KOPT-K1 (cell line): ENCODE results near the gene ANGPT4.

Source experiments
- H3K27ac ChIP-seq: fragments of 200-600 bp; sonication (generic); 2 replicates; pipeline ENCODE4 v1.5.1; 2016; ENCODE audit warnings: antibody characterized with exemption, mild to moderate bottlenecking, low read depth, low read length; ENCODE audit not compliant: poor library complexity, severe bottlenecking
- H3K36me3 ChIP-seq: fragments of 200-600 bp; sonication (generic); 2 replicates; pipeline ENCODE4 v1.5.1; 2017; ENCODE audit warnings: antibody characterized with exemption, mild to moderate bottlenecking, low read length, moderate library complexity; ENCODE audit not compliant: insufficient read depth
- H3K9me3 ChIP-seq: fragments of 200-600 bp; sonication (generic); 2 replicates; pipeline ENCODE4 v1.5.1; 2017; ENCODE audit warnings: antibody characterized with exemption, low read length, mild to moderate bottlenecking; ENCODE audit not compliant: insufficient read depth, poor library complexity, severe bottlenecking

The ANGPT4 gene

DNA sequence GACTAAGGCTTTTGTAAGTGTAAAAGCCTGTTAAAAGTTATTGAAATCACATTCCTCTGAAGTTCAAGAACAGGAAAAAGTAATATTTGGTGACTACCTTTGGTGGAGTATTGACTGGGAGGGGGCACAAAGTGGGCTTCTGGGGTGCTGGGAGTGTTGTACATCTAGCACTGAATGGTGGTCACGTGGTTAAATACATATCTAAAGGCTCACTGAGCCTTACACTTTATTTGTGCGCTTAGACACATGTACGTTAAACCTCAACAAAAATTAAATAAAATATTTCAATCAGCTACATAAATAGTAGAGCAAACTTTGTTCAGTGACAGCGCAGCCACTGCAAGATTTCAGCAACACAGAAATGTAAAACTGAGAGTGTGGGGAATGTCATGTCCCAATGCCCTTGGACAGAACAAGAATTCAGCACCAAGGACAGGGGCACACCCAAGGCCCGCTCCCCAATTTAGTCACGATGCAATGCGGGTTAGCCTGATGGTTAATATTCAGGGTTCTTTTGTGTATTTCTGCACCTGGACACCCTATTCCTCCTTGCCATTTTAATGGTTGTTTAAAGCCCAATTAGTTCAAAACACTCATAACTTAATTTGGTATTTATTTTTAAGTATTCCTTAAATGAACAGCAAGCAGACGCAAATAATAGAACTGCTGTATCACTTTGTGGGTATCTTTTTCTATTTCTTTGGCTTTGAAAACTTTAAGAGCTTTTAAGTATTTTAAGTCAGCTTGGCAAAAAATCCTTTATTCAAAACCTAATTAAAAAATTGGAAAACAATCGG, 37.4 kb downstream of the ANGPT4 start:
- Histone ChIP-seq H3K27ac (no peak overlapping the region), H3K36me3 (no peaks in the 10 kb centered on the region), H3K9me3 (no peaks in the 10 kb centered on the region)

GRCh38 chr20:877814-878213, 38.3 kb downstream of the ANGPT4 start:
- H3K27ac ChIP-seq, result no peak overlapping the region
- H3K9me3 ChIP-seq, result no peaks in the 10 kb centered on the region
- H3K36me3 ChIP-seq, result no peaks in the 10 kb centered on the region

DNA sequence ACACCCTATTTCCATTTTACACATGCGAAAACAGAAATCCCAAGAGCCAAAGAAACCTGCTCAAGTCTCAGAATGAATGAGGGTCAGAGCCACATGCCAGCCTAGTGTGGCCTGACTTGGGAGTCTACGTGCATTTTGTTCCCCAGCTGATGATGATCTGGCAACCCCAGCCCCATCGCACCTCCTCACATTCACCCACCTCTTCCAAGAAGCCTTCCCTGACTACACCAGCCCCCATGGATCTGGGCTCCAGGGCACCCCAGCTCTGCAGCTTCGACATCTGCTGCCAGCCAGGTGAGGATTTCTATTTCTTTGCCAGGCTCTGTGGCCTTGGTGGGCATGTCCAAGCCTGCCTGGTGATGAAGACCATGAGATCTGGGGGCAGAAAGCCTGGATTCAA, 41.0 kb downstream of the ANGPT4 start:
- H3K36me3 ChIP-seq, result no peaks in the 10 kb centered on the region
- H3K27ac ChIP-seq, result no peak overlapping the region
- no peaks in the 10 kb centered on the region for H3K9me3 ChIP-seq

DNA sequence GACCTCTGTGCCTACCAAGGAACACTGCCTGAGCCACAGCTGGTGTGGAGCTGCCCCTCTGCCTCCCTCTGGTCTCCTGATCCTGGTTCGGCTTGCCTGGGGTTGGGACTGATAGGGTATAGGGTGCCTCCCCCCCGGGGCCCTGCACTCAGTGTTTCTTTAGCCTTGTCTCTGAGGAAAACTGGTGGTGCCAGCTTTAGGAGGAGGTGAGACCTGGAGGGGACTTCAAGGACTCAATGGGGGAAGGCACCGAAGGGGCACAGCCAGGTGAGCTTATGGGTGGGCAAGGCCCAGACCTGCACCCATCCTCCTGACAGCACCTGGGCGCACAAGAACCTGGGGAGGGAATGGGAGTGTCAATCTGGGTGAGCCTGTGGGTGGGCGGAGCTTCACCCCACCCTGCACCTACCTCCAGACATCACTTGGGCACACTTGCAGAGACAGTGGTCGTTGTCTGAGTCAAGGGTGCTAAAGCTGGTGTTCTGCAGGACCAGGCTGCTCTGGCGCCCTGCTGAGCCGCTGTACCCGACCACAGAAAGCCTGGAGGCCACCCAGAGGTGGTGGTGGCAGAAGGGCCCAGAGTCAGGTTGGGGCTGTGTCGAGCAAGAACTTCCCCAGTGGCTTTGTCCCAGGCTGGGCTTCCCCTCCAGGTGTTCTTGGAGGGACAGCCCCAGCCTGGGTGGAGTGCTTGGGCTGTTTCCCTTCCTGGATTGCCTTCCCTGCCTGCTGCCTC, 42.1 kb downstream of the ANGPT4 start:
- H3K36me3 ChIP-seq, result no peaks in the 10 kb centered on the region
- H3K27ac ChIP-seq, result no peak overlapping the region
- H3K9me3 ChIP-seq, result no peaks in the 10 kb centered on the region

GRCh38 chr20:872855-873520, 43.1 kb downstream of the ANGPT4 start:
- no peak overlapping the region for H3K27ac ChIP-seq
- H3K9me3 ChIP-seq, result no peaks in the 10 kb centered on the region
- no peaks in the 10 kb centered on the region for H3K36me3 ChIP-seq

DNA sequence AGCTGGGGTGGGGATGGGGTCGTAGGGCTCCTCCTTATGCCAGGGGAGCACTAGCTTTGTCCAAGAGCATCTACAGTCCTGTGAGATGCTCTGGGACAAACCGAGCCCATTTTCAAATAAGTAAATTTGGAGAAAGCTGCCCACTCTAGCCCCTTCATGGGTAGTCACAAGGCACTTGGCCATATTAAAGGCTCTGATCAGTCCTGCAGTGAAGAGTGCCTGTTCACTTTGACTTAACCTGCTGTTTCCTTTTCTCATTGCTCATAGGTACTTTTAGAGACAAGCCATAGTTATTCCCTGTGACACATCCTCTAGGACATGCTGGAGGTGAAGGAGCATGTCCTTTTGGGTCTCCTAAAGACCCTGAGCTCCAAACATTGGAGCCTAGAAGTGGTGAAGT, 44.2 kb downstream of the ANGPT4 start:
- Histone ChIP-seq H3K27ac (no peak overlapping the region), H3K9me3 (no peaks in the 10 kb centered on the region), H3K36me3 (no peaks in the 10 kb centered on the region)

- no peak overlapping the region for H3K27ac ChIP-seq
- no peaks in the 10 kb centered on the region for H3K9me3 ChIP-seq
- no peaks in the 10 kb centered on the region for H3K36me3 ChIP-seq
These were observed 44.7 kb downstream of the ANGPT4 start for GRCh38 chr20:871436-871835.

GRCh38 chr20:870758-871157, 45.4 kb downstream of the ANGPT4 start:
- Histone ChIP-seq H3K36me3 (no peaks in the 10 kb centered on the region), H3K27ac (no peak overlapping the region), H3K9me3 (no peaks in the 10 kb centered on the region)

- Histone ChIP-seq H3K36me3 (no peaks in the 10 kb centered on the region), H3K9me3 (no peaks in the 10 kb centered on the region), H3K27ac (no peak overlapping the region)
These were observed 46.5 kb downstream of the ANGPT4 start for GRCh38 chr20:869606-870005.

DNA sequence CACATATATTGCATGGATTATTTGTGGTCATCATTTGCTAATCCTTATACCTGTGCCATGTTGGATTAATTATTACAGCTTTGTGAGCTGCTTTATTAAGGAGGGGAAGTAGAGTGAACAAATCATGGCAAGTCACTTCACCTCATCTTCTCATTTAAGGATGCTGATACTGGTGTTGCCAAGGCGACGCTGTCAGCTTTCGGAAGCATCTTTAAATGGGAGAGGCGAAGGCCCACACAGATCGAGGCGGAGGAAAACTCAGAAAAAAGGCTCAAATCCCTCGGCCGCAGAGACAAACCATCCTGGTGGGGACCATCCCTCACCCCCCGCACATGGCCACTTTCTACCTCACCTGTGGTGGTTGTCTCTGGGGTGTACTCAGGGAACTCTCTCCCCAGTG, 47.9 kb downstream of the ANGPT4 start:
- H3K36me3 ChIP-seq, result no peaks in the 10 kb centered on the region
- H3K9me3 ChIP-seq, result no peaks in the 10 kb centered on the region
- no peak overlapping the region for H3K27ac ChIP-seq

DNA sequence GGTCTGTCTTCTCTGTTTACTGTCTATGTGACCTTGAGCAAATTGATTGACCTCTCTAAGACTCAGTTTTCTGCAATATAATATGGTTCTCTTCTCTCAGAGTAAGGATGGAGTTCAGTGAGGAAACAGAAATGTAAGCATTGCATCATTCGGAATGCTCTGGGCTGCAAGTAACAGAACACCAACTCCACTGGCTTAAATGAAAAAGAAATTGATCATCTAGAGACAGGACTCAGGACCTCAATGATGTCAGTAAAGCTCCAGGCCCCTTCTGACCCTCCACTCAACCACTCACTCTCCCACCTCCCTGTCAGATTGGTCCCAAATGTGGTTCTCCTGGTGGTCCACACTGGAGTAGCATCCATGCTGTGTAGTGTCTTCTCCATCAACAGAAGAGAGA, 50.7 kb downstream of the ANGPT4 start:
- no peaks in the 10 kb centered on the region for H3K36me3 ChIP-seq
- H3K27ac ChIP-seq, result no peak overlapping the region
- H3K9me3 ChIP-seq, result no peaks in the 10 kb centered on the region

DNA sequence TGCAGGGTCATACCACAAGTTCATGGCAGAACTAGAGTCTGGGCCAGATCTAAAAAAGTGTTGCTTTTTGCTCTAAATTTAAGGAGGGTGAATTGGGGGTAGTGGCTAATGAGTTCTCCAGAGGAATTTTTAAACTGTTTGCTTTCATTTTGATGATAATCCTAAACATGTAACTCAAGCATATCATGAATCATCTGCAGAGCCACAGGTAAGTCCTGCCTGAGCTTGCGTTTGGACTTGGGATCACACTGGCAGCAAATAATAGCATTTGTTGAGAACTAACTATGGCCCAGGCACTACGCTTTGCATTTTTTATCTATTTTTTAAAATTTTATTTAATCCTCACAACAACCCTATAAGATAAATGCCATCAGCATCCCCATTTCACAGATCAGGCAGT, 55.2 kb downstream of the ANGPT4 start:
- no peaks in the 10 kb centered on the region for H3K9me3 ChIP-seq
- H3K27ac ChIP-seq, result no peak overlapping the region
- no peaks in the 10 kb centered on the region for H3K36me3 ChIP-seq

DNA sequence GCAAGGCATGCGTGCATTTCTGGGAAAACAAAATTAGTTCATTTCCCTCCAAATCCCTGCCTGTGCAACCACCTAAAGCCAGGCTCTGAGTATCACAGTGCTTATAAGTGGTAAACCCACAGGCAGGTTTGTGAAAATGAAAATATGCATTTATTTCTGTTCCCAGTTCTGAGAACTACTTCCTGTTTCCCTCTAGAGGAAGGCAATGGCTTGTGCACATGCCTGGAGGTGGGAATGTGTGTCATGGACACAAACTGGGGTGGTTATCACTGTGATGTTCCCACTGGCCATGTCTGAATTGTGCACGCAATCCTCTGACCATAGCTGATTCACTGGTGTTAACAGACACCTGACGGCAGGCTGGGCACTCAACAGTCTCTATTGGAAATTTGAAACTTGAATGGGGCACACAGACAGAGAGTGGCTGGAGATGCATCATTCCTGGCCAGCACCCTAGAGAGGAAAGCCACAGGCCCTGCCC, 56.3 kb downstream of the ANGPT4 start:
- Histone ChIP-seq H3K9me3 (no peaks in the 10 kb centered on the region), H3K27ac (peak overlapping the region; percentile 2), H3K36me3 (no peaks in the 10 kb centered on the region)

- no peaks in the 10 kb centered on the region for H3K9me3 ChIP-seq
- H3K36me3 ChIP-seq, result no peaks in the 10 kb centered on the region
- no peak overlapping the region for H3K27ac ChIP-seq
These were observed 58.1 kb downstream of the ANGPT4 start for GRCh38 chr20:858011-858410.

DNA sequence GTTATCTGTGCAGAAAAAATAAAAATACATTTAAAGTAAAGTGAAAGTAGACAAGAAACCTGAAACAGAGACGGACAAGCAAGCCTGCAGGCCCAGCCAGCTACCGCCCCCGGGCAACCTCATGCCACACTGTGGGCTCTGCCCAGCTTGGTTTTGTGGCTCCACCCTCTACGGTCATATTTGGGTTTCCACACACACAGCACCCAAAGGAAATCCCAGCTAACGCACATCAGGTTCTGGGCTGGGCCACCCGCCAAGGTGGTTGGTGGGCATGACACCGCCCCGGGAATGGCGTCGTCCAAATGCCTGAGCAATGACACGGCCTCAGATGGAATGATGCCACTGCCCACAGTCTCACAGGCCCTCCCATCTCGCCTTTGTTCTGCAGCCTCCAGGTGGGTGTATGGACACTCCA, 59.8 kb downstream of the ANGPT4 start:
- Histone ChIP-seq H3K9me3 (no peaks in the 10 kb centered on the region), H3K27ac (peak overlapping the region; percentile 36), H3K36me3 (no peaks in the 10 kb centered on the region)
